ENCODE data around the gene RNASE3.
"Not testable (repeated sequence)": the region's sequence is repeated elsewhere in the genome, so short reads cannot be mapped to it uniquely, and the experiment has no call there.

Gene RNASE3

GRCh38 chr14:20919038-20919756 lies 28.0 kb downstream of the RNASE3 start:
- not testable (repeated sequence) for DNase-seq

GRCh38 chr14:20923766-20924297 lies 32.6 kb downstream of the RNASE3 start:
- DNase-seq = not testable (repeated sequence)

- no peak for DNase-seq
Measured at GRCh38 chr14:20934148-20934762, 43.1 kb downstream of the RNASE3 start.

DNA sequence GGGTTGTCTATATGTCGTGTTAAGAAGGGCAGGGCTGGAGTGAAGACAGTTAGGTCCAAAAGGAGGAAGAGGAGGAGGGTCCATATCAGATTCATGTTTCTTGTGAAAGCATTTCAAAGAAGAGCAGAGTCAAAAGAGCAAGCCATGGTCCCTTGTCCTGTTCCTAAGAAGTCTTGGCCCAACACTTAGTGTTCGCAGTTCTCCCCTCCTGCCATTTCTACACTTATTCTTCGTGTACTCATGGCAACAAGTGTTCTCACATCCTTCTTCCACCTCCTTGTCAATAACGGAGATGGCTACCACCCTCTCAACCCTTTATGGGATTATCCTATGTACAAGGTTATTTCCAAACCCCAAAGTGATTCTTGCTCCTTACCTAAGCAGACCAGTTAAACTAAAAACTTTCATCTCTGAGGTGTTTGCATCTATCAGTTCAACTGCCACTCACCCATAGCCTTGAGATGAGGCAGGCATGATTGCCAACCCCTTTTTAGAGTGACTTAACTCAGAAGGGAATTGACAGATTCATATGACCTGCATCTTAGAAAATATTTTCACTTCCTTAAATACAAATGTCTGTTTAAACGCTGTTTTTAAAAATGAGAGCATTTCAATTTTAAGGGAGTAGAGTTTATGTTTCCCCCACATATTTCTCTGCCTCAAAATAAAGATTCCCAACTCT lies 44.3 kb downstream of the RNASE3 start:
- DNase-seq = no peak

All from NCI-H2029 treated with DMSO at 0.1 percent for 48 hours (cell line).